Subcutaneous preadipocyte (primary cell): ENCODE measurements around the gene MRPS2. TPM values are rescaled to one million over a fixed set of nuclear protein-coding genes. Genes with fewer than 3 reads are reported as not detected.

Source experiments
- total RNA-seq: library from RNA; depleted of rRNA; stranded (reverse); fragments of >200 nt; gene quantifications from 2 replicates; pipeline ENCODE4 v1.2.3, GENCODE V29; 2012

The MRPS2 gene
- 36.0 and 39.9 TPM in 2 replicates for total RNA-seq

DNA sequence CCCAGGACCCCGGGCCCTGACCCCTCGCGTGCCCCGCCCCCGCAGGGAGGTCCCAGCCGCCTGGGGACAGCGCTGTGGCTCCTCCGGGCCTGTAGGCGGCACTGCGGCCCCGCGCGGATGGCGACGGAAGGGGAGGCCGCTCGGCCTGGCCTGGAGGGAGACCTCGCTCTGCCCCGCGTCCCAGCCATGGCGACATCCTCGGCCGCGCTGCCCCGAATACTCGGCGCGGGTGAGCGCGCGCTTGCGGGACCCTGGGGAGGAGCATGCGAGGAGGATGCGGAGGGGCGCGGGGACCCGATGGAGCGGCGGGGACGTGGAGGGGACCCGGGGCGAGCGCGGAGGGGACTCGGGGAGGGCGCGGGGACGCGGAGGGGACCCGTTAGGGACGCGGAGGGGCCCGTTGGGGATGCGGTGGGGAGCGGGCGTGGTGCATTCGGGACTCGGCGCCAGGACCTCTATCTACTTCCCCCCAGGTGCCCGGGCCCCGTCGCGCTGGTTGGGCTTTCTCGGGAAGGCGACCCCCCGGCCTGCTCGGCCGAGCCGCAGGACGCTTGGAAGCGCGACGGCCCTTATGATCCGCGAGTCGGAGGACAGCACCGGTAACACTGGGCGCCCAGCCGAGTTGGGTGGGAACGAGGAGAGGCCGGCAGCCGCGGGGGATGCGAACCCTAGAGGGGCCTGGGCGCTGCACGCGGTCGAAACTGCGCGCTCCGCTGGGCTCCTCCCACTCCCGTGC, at the start of gene MRPS2:
MRPS2 (plus strand) TSS at position 158 of the 736 bp plus-strand sequence; CDS start at position 187, 29 bp downstream.

GRCh38 chr9:135479469-135480052, 20.9 kb upstream of the MRPS2 start, which contains the start of gene PPP1R26:
Gene PPP1R26 (plus strand): TSS chr9:135479782. CDS start chr9:135484511, 4,729 bp downstream.

GRCh38 chr9:135520916-135521607, 20.6 kb downstream of the MRPS2 start, which contains the start of gene LCN1:
Gene LCN1 (plus strand): TSS chr9:135521440. CDS start chr9:135521498, 58 bp downstream.

DNA sequence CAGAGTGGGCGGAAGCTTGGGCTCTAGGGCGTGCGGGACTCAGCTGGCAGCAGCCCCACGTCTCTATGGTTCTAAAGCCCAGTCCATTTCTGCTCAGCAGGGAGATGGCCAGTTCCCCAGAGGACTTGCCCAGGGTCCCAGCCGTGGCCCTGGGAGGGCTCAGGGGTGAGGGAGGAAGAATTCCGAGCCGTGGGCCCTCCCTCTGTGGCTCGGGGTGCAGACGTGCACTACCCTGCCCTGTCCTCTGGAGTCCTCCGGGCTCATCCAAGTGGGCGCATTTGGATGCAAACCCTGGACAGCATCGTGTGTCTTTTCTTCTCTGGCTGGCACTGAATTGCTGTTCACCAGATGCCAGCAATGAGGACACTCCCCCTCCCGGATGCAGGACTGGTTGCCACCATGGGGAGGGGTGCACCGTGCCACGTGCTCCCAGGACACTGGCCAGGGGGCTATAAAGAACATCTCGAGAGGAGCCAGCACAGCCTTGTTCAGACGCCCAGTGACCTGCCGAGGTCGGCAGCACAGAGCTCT, 45.2 kb downstream of the MRPS2 start, which contains the start of gene OBP2A:
OBP2A (plus strand) TSS at position 481 of the 531 bp plus-strand sequence. CDS start 55 bp downstream, outside the sequence.

Other genes with a start within 250 kb of the MRPS2 start
- gene PPP1R26, start 20.9 kb upstream of the MRPS2 start, total RNA-seq, result 7.0 and 16.0 TPM in 2 replicates
- not detected in 2 replicates for gene LCN1, start 20.8 kb downstream of the MRPS2 start, total RNA-seq
- not detected in 2 replicates for gene OBP2A, start 45.4 kb downstream of the MRPS2 start, total RNA-seq
- gene PAEP, start 61.1 kb downstream of the MRPS2 start, total RNA-seq, result not detected in 2 replicates
- gene GLT6D1, start 138.9 kb downstream of the MRPS2 start, total RNA-seq, result not detected in 2 replicates
- gene LCN9, start 162.6 kb downstream of the MRPS2 start, total RNA-seq, result not detected in 2 replicates
- not detected in 2 replicates for gene SOHLH1, start 198.8 kb downstream of the MRPS2 start, total RNA-seq
- not detected in 2 replicates for gene KCNT1, start 201.5 kb downstream of the MRPS2 start, total RNA-seq